Body of pancreas (tissue), 4 donors: Measurements from ENCODE around the gene CLSTN2.

Source experiments
- CTCF ChIP-seq, 7 experiments: fragments of 450-650 bp in 4 of 7; fragments of 200-600 bp in 3 of 7; sonication (generic) in 3 of 7; IDR thresholded peaks; one replicate each; pipeline ENCODE4 v1.5.1; 2016 to 2019; ENCODE audit warnings: antibody characterized with exemption in 7 of 7
- POLR2A ChIP-seq, 3 donors: fragments of 450-650 bp; IDR thresholded peaks; one replicate each; pipeline ENCODE4 v1.6.1; 2016; ENCODE audit warnings: antibody characterized with exemption in 3 of 3, mild to moderate bottlenecking in 2 of 3

GRCh38 chr3:140189267-140189666 is 254.3 kb downstream of the CLSTN2 start:
- TF ChIP-seq POLR2A (IDR thresholded peaks at IDR 0.05) = no peak
- no peak for TF ChIP-seq CTCF (IDR thresholded peaks at IDR 0.05)
